Measurements from ENCODE around the gene BTBD9.
"Not testable (repeated sequence)": the region's sequence is repeated elsewhere in the genome, so short reads cannot be mapped to it uniquely, and the experiment has no call there.

- TF ChIP-seq, protein P1, sequence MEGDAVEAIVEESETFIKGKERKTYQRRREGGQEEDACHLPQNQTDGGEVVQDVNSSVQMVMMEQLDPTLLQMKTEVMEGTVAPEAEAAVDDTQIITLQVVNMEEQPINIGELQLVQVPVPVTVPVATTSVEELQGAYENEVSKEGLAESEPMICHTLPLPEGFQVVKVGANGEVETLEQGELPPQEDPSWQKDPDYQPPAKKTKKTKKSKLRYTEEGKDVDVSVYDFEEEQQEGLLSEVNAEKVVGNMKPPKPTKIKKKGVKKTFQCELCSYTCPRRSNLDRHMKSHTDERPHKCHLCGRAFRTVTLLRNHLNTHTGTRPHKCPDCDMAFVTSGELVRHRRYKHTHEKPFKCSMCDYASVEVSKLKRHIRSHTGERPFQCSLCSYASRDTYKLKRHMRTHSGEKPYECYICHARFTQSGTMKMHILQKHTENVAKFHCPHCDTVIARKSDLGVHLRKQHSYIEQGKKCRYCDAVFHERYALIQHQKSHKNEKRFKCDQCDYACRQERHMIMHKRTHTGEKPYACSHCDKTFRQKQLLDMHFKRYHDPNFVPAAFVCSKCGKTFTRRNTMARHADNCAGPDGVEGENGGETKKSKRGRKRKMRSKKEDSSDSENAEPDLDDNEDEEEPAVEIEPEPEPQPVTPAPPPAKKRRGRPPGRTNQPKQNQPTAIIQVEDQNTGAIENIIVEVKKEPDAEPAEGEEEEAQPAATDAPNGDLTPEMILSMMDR (conservative IDR thresholded peaks at IDR 0.05; ENCODE audit: low read depth, low read length) = not testable (repeated sequence)
- TF ChIP-seq EZH2 (IDR thresholded peaks at IDR 0.05; ENCODE audit: low read length, unreplicated experiment) = not testable (repeated sequence)
Observed at GRCh38 chr6:38618301-38618700, 21.4 kb downstream of the BTBD9 start.

Data from PC-3 (cell line).